ENCODE data around the gene ARL4A.
"Not testable (repeated sequence)": the region's sequence is repeated elsewhere in the genome, so short reads cannot be mapped to it uniquely, and the experiment has no call there.

ARL4A gene

GRCh38 chr7:12686891-12687717 is at the start of gene ARL4A:
TSS of gene ARL4A (plus strand) at chr7:12687633. CDS start at chr7:12688255, 622 bp downstream.
- DNase-seq (ENCODE audit: low read depth in 2 of 2): peak; percentile 63 to 70

- no peak for DNase-seq (ENCODE audit: low read depth in 2 of 2)
These were observed 49.4 kb upstream of the ARL4A start for GRCh38 chr7:12637819-12638592.

- no peak for DNase-seq (ENCODE audit: low read depth in 2 of 2)
These were observed 48.5 kb upstream of the ARL4A start for GRCh38 chr7:12638851-12639456.

GRCh38 chr7:12640299-12641096 is 46.9 kb upstream of the ARL4A start:
- no peak for DNase-seq (ENCODE audit: low read depth in 2 of 2)

GRCh38 chr7:12641196-12641595 is 46.2 kb upstream of the ARL4A start:
- no peak for DNase-seq (ENCODE audit: low read depth in 2 of 2)

- DNase-seq (ENCODE audit: low read depth in 2 of 2): no peak
These were observed 44.9 kb upstream of the ARL4A start for GRCh38 chr7:12642508-12642907.

GRCh38 chr7:12643001-12643643 is 44.3 kb upstream of the ARL4A start:
- no peak for DNase-seq (ENCODE audit: low read depth in 2 of 2)

GRCh38 chr7:12643644-12644043 is 43.8 kb upstream of the ARL4A start:
- no peak for DNase-seq (ENCODE audit: low read depth in 2 of 2)

GRCh38 chr7:12645212-12645611 is 42.2 kb upstream of the ARL4A start:
- not testable (repeated sequence) for DNase-seq (ENCODE audit: low read depth in 2 of 2)

GRCh38 chr7:12646139-12646538 is 41.3 kb upstream of the ARL4A start:
- DNase-seq (ENCODE audit: low read depth in 2 of 2): no peak

- no peak for DNase-seq (ENCODE audit: low read depth in 2 of 2)
These were observed 39.8 kb upstream of the ARL4A start for GRCh38 chr7:12647364-12648219.

- no peak for DNase-seq (ENCODE audit: low read depth in 2 of 2)
These were observed 38.6 kb upstream of the ARL4A start for GRCh38 chr7:12648704-12649261.

- DNase-seq (ENCODE audit: low read depth in 2 of 2): no peak
These were observed 38.1 kb upstream of the ARL4A start for GRCh38 chr7:12649348-12649747.

- no peak for DNase-seq (ENCODE audit: low read depth in 2 of 2)
These were observed 37.4 kb upstream of the ARL4A start for GRCh38 chr7:12650080-12650479.

GRCh38 chr7:12653110-12653509 is 34.3 kb upstream of the ARL4A start:
- no peak for DNase-seq (ENCODE audit: low read depth in 2 of 2)

- no peak for DNase-seq (ENCODE audit: low read depth in 2 of 2)
These were observed 33.9 kb upstream of the ARL4A start for GRCh38 chr7:12653518-12653917.

- DNase-seq (ENCODE audit: low read depth in 2 of 2): no peak
These were observed 32.3 kb upstream of the ARL4A start for GRCh38 chr7:12655161-12655560.

GRCh38 chr7:12660423-12660822 is 27.0 kb upstream of the ARL4A start:
- DNase-seq (ENCODE audit: low read depth in 2 of 2): not testable (repeated sequence)

GRCh38 chr7:12660986-12661385 is 26.4 kb upstream of the ARL4A start:
- not testable (repeated sequence) for DNase-seq (ENCODE audit: low read depth in 2 of 2)

GRCh38 chr7:12661581-12661980 is 25.9 kb upstream of the ARL4A start:
- DNase-seq (ENCODE audit: low read depth in 2 of 2): no peak

Measured in stimulated activated CD4-positive, alpha-beta T cell treated with anti-CD3 and anti-CD28 coated beads, Interleukin-1b, Interleukin-23, amount 100 ng/mL, for 1 hour (primary cell).